ENCODE data around the gene CA4. TPM values are rescaled to one million over a fixed set of nuclear protein-coding genes. Genes with fewer than 3 reads are reported as not detected.

CA4 gene
- total and polyA plus RNA-seq, 2 experiments from 2014 or later, result 1.2 to 6.1 TPM

GRCh38 chr17:60158751-60159478, 9.1 kb downstream of the CA4 start:
- Histone ChIP-seq H3K4me1 (ENCODE audit: insufficient read depth) (no peaks in the 10 kb centered on the region), H3K9me3 (ENCODE audit: low read depth) (no peaks in the 10 kb centered on the region), H3K27me3 (peaks cover 17% of the 10 kb centered on the region), H3K79me2 (no peaks in the 10 kb centered on the region), H3K9me2 (replicated peaks; ENCODE audit: insufficient read depth) (no peaks in the 10 kb centered on the region), H3K36me3 (replicated peaks; ENCODE audit: insufficient read depth, low read depth) (no peaks in the 10 kb centered on the region), H3K4me3 (no peak overlapping the region), H3K27ac (no peak overlapping the region), H2AFZ (no peak overlapping the region), H3K4me2 (peak overlapping the region; percentile 29), H4K20me1 (ENCODE audit: insufficient read depth, poor library complexity, severe bottlenecking) (no peaks in the 10 kb centered on the region)
- peak; percentile 23 for DNase-seq (ENCODE audit: low spot score)
- TF ChIP-seq EZH2 (IDR thresholded peaks at IDR 0.05; ENCODE audit: borderline replicate concordance) (no peak), CTCF (IDR thresholded peaks at IDR 0.05; ENCODE audit: poor library complexity) (no peak), EZH2phosphoT487 (IDR thresholded peaks at IDR 0.05; ENCODE audit: low read depth, severe bottlenecking, unreplicated experiment) (no peak)
- 31% methylated on average over 19 of the region's 19 CpGs for WGBS (ENCODE audit: low lambda C conversion rate, missing lambda C conversion rate)

DNA sequence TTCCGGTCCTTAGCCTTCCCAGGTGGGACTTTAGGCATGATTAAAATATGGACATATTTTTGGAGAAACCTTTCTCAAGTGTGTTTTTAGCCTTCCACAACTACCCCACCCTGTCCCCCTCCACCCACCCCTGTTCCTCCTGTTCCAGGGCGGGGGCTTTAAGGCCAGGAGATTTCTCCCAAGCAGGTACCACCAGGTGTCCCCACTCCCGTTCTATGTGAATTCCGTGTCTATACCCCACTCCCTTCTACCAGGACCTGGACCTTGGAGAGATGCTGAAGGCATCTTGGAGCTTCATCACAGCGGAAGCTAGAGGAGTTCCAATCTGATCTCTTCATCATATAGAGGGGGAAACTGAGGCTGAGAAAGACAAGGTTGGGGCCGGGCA, 9.7 kb downstream of the CA4 start:
- Histone ChIP-seq H3K4me1 (ENCODE audit: insufficient read depth) (no peaks in the 10 kb centered on the region), H3K36me3 (replicated peaks; ENCODE audit: insufficient read depth, low read depth) (no peaks in the 10 kb centered on the region), H3K27ac (no peak overlapping the region), H3K9me2 (replicated peaks; ENCODE audit: insufficient read depth) (no peaks in the 10 kb centered on the region), H3K9me3 (ENCODE audit: low read depth) (no peaks in the 10 kb centered on the region), H3K4me3 (no peak overlapping the region), H2AFZ (no peak overlapping the region), H3K4me2 (peak overlapping the region; percentile 29), H4K20me1 (ENCODE audit: insufficient read depth, poor library complexity, severe bottlenecking) (no peaks in the 10 kb centered on the region), H3K27me3 (peaks cover 14% of the 10 kb centered on the region), H3K79me2 (no peaks in the 10 kb centered on the region)
- WGBS (ENCODE audit: low lambda C conversion rate, missing lambda C conversion rate), result 59% methylated on average over 6 of the region's 6 CpGs
- TF ChIP-seq EZH2 (IDR thresholded peaks at IDR 0.05; ENCODE audit: borderline replicate concordance), result no peak
- peak; percentile 3 for DNase-seq (ENCODE audit: low spot score)

- no peak overlapping the region for H3K27ac ChIP-seq
- H3K4me1 ChIP-seq (ENCODE audit: insufficient read depth), result no peaks in the 10 kb centered on the region
- DNase-seq (ENCODE audit: low spot score), result no peak
- H3K9me3 ChIP-seq (ENCODE audit: low read depth), result no peaks in the 10 kb centered on the region
- no peak for TF ChIP-seq CTCF (IDR thresholded peaks at IDR 0.05; ENCODE audit: poor library complexity)
- TF ChIP-seq EZH2 (IDR thresholded peaks at IDR 0.05; ENCODE audit: borderline replicate concordance), result no peak
- no peak for TF ChIP-seq EZH2phosphoT487 (IDR thresholded peaks at IDR 0.05; ENCODE audit: low read depth, severe bottlenecking, unreplicated experiment)
- H4K20me1 ChIP-seq (ENCODE audit: insufficient read depth, poor library complexity, severe bottlenecking), result no peaks in the 10 kb centered on the region
- H3K79me2 ChIP-seq, result no peaks in the 10 kb centered on the region
- no peak overlapping the region for H2AFZ ChIP-seq
- no peaks in the 10 kb centered on the region for H3K9me2 ChIP-seq (replicated peaks; ENCODE audit: insufficient read depth)
- H3K4me3 ChIP-seq, result no peak overlapping the region
- H3K4me2 ChIP-seq, result no peak overlapping the region
- H3K27me3 ChIP-seq, result peaks cover 12% of the 10 kb centered on the region
- 64% methylated on average over 7 of the region's 10 CpGs for WGBS (ENCODE audit: low lambda C conversion rate, missing lambda C conversion rate)
- no peaks in the 10 kb centered on the region for H3K36me3 ChIP-seq (replicated peaks; ENCODE audit: insufficient read depth, low read depth)
Measured at GRCh38 chr17:60160829-60161501, 11.2 kb downstream of the CA4 start.

DNA sequence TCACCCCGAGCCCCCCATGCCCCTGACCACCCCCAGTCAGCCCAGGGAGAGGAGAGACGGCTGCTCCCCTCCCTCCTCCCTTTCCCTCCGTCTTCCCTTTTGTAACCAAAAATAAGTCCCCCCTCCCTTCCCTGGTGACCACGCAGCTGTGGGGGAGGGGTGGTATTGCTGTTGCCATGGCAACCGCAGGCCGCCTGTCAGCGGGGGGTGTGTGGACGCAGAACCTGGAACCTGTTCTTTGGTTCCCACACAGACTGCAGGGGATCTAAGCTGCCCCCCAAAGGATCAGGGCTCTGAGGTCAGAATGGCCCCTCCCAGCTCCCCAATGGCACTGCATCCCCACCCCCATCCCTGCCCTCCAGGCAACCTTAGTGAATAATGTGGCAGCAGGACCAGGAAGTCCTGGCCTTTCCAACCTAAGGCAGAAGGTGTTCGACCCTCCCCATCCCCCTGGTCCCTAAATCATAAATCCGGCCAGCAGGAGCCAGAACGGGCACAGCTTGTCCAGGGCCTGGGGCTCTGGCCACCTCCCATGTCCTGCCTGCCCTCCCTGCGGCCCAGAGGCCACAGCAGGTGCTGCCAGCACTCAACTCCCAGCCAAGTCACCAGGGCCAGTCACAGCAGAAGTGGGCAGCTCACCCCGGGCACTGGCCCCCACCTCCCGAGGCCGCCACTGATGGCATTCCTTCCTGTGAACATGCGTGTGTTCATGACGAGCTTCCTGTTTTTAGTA, 12.0 kb downstream of the CA4 start:
- TF ChIP-seq CTCF (IDR thresholded peaks at IDR 0.05; ENCODE audit: poor library complexity) (no peak), EZH2phosphoT487 (IDR thresholded peaks at IDR 0.05; ENCODE audit: low read depth, severe bottlenecking, unreplicated experiment) (no peak), EZH2 (IDR thresholded peaks at IDR 0.05; ENCODE audit: borderline replicate concordance) (no peak)
- H2AFZ ChIP-seq, result no peak overlapping the region
- no peaks in the 10 kb centered on the region for H3K36me3 ChIP-seq (replicated peaks; ENCODE audit: insufficient read depth, low read depth)
- no peaks in the 10 kb centered on the region for H3K79me2 ChIP-seq
- H3K27ac ChIP-seq, result no peak overlapping the region
- no peak overlapping the region for H3K4me3 ChIP-seq
- no peaks in the 10 kb centered on the region for H3K9me2 ChIP-seq (replicated peaks; ENCODE audit: insufficient read depth)
- peaks cover 12% of the 10 kb centered on the region for H3K27me3 ChIP-seq
- DNase-seq (ENCODE audit: low spot score), result peak; percentile 3
- H3K4me1 ChIP-seq (ENCODE audit: insufficient read depth), result no peaks in the 10 kb centered on the region
- WGBS (ENCODE audit: low lambda C conversion rate, missing lambda C conversion rate), result 49% methylated on average over 14 of the region's 17 CpGs
- H3K4me2 ChIP-seq, result no peak overlapping the region
- H3K9me3 ChIP-seq (ENCODE audit: low read depth), result no peaks in the 10 kb centered on the region
- H4K20me1 ChIP-seq (ENCODE audit: insufficient read depth, poor library complexity, severe bottlenecking), result no peaks in the 10 kb centered on the region

Data from hepatocyte (in vitro differentiated cells).